AG09309 (cell line): ENCODE measurements around the gene RARS2.
"Not testable (repeated sequence)": the region's sequence is repeated elsewhere in the genome, so short reads cannot be mapped to it uniquely, and the experiment has no call there.

Source experiments
- DNase-seq: peaks from one replicate; pipeline ENCODE4 v3.0.0-alpha.2; 2010; ENCODE audit warnings: low read depth
- H3K4me3 ChIP-seq: 2 replicates; pipeline ENCODE4 v1.5.1; 2011; ENCODE audit warnings: mild to moderate bottlenecking, low read depth, low read length, moderate library complexity; ENCODE audit not compliant: control insufficient read depth
- CTCF ChIP-seq: IDR thresholded peaks from 2 replicates; pipeline ENCODE4 v1.5.1; 2011; ENCODE audit warnings: mild to moderate bottlenecking, low read depth, low read length, inconsistent platforms; ENCODE audit not compliant: insufficient read depth, control insufficient read depth; ENCODE audit errors: missing control alignments

RARS2 gene

GRCh38 chr6:87501809-87502572 lies 87.8 kb downstream of the RARS2 start:
- H3K4me3 ChIP-seq: no peak overlapping the region
- no peak for TF ChIP-seq CTCF
- no peak for DNase-seq

- no peak overlapping the region for H3K4me3 ChIP-seq
- TF ChIP-seq CTCF: no peak
- DNase-seq: no peak
Observed at GRCh38 chr6:87498048-87498447, 91.7 kb downstream of the RARS2 start.

- TF ChIP-seq CTCF: no peak
- H3K4me3 ChIP-seq: no peak overlapping the region
- no peak for DNase-seq
Observed at GRCh38 chr6:87494761-87495422, 94.9 kb downstream of the RARS2 start.

- H3K4me3 ChIP-seq, DNase-seq: not testable (repeated sequence)
Observed at GRCh38 chr6:87489326-87489725, 100.5 kb downstream of the RARS2 start.

- H3K4me3 ChIP-seq: no peak overlapping the region
- TF ChIP-seq CTCF: no peak
- no peak for DNase-seq
Observed at GRCh38 chr6:87487555-87487954, 102.2 kb downstream of the RARS2 start.

- no peak for DNase-seq
- no peak for TF ChIP-seq CTCF
- H3K4me3 ChIP-seq: no peak overlapping the region
Observed at GRCh38 chr6:87484491-87484890, 105.3 kb downstream of the RARS2 start.

- no peak for TF ChIP-seq CTCF
- no peak overlapping the region for H3K4me3 ChIP-seq
- no peak for DNase-seq
Observed at GRCh38 chr6:87483929-87484328, 105.9 kb downstream of the RARS2 start.
